Measurements from ENCODE around the gene BCL11B. TPM values are rescaled to one million over a fixed set of nuclear protein-coding genes. Genes with fewer than 3 reads are reported as not detected.

The BCL11B gene
- total RNA-seq, 2 experiments from 2014 or later: 68.6 to 70.6 TPM

DNA sequence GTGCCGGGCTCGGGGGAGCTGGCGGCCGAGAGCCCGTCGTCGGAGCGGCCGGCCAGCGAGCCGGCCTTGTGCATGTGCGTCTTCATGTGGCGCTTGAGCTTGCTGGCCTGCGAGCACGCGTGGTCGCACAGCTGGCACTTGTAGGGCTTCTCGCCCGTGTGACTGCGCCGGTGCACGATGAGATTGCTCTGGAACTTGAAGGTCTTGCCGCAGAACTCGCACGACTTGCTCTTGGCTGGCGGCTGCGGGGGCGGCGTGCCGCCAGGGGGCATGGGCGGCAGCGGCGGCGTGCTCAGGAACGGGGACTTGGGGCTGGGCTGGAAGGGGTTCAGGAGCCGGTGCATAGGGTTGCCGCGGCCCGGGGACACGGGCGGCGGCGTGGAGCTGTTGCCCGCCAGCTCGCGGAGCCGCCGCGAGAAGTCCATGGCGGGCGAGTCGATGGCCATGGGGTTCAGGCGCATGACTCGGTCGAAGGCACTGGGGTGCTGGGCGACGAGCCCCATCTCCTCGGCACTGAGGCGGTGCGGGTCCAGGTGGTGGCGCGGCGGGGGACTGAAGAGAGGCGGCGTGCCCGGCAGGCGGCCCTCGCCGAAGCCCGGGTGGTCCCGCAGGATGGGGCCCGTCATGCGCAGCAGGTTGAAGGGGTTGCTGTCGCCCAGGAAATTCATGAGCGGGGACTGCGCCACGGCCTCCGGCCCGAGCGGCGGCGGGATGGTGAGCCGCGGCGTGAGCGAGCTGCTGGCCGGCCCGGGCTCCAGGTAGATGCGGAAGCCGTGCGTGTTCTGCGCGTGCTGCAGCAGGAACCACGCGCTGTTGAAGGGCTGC is 96.5 kb downstream of the BCL11B start:
- DNase-seq (peak; percentile 13), ATAC-seq (no peak)
- H3K4me3 Mint-ChIP-seq: no peak overlapping the region
- POLR2A ChIA-PET: no interaction called here
- CTCF ChIA-PET: no interaction called here
- no peak overlapping the region for H3K27ac Mint-ChIP-seq
- no peaks in the 10 kb centered on the region for H3K27me3 Mint-ChIP-seq (ENCODE audit: low read depth)
- H3K36me3 Mint-ChIP-seq (ENCODE audit: low read depth): peaks cover 72% of the 10 kb centered on the region
- peaks cover 38% of the 10 kb centered on the region for H3K4me1 Mint-ChIP-seq (ENCODE audit: low read depth)
- H3K9me3 Mint-ChIP-seq (ENCODE audit: insufficient read depth): no peaks in the 10 kb centered on the region

DNA sequence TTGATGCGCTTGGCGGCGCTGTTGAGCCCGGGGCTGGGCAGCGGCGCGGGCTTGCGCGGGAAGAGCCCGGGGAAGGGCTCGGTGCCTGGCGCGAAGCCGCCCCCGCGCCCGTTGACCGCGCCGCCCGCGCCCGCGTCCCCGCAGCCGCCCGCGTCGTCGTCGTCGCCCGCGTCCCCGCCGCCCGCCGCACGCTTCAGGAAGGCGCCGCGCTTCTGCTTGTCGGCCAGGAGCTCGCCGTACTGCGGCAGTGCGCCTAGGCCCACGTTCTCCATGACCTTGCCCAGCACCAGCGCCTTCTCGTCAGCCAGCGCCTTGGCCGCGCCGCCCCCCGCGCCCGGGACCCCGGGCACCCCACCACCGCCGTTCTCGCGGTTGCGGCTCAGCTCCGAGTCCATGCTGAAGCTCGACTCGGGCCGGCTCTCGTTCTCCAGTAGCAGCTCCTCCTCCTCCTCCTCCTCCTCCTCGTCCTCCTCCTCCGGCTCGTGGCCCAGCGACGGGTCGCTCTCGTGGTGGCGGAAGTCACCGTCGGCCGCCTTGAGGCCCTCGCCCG is 97.2 kb downstream of the BCL11B start:
- H3K36me3 Mint-ChIP-seq (ENCODE audit: low read depth): peaks cover 67% of the 10 kb centered on the region
- no peak for ATAC-seq
- CTCF ChIA-PET: no interaction called here

GRCh38 chr14:99174081-99174769 is 97.8 kb downstream of the BCL11B start:
- ATAC-seq: no peak
- peak overlapping the region; percentile 4 for H3K4me3 Mint-ChIP-seq
- H3K27me3 Mint-ChIP-seq (ENCODE audit: low read depth): no peaks in the 10 kb centered on the region
- H3K4me1 Mint-ChIP-seq (ENCODE audit: low read depth): peaks cover 26% of the 10 kb centered on the region
- H3K9me3 Mint-ChIP-seq (ENCODE audit: insufficient read depth): no peaks in the 10 kb centered on the region
- no peak for DNase-seq
- ChIA-PET POLR2A (interaction anchor here (0.7 kb wide), 1 partner anchor 179 kb away, joined by 10 read pairs; no protein-coding TSS in a partner anchor), CTCF (no interaction called here)
- H3K36me3 Mint-ChIP-seq (ENCODE audit: low read depth): peaks cover 62% of the 10 kb centered on the region
- H3K27ac Mint-ChIP-seq: no peak overlapping the region

More for the DNA sequence above, 97.2 kb downstream of the BCL11B start:
- no peak overlapping the region for H3K27ac Mint-ChIP-seq
- POLR2A ChIA-PET: no interaction called here
- peak; percentile 18 for DNase-seq
- no peaks in the 10 kb centered on the region for H3K27me3 Mint-ChIP-seq (ENCODE audit: low read depth)
- peaks cover 31% of the 10 kb centered on the region for H3K4me1 Mint-ChIP-seq (ENCODE audit: low read depth)
- no peaks in the 10 kb centered on the region for H3K9me3 Mint-ChIP-seq (ENCODE audit: insufficient read depth)
- H3K4me3 Mint-ChIP-seq: no peak overlapping the region

- no peak for ATAC-seq
- peak overlapping the region; percentile 4 for H3K4me3 Mint-ChIP-seq
- no peaks in the 10 kb centered on the region for H3K27me3 Mint-ChIP-seq (ENCODE audit: low read depth)
- CTCF ChIA-PET: no interaction called here
- DNase-seq: no peak
- H3K36me3 Mint-ChIP-seq (ENCODE audit: low read depth): peaks cover 59% of the 10 kb centered on the region
- no peaks in the 10 kb centered on the region for H3K9me3 Mint-ChIP-seq (ENCODE audit: insufficient read depth)
- POLR2A ChIA-PET: interaction anchor here (0.7 kb wide), 1 partner anchor 179 kb away, joined by 10 read pairs; no protein-coding TSS in a partner anchor
- H3K27ac Mint-ChIP-seq: no peak overlapping the region
- H3K4me1 Mint-ChIP-seq (ENCODE audit: low read depth): peaks cover 19% of the 10 kb centered on the region
Observed at GRCh38 chr14:99173506-99173905, 98.5 kb downstream of the BCL11B start.

- Mint-ChIP-seq H3K4me1 (ENCODE audit: low read depth) (peaks cover 15% of the 10 kb centered on the region), H3K9me3 (ENCODE audit: insufficient read depth) (no peaks in the 10 kb centered on the region), H3K27ac (no peak overlapping the region), H3K36me3 (ENCODE audit: low read depth) (peaks cover 63% of the 10 kb centered on the region), H3K4me3 (no peak overlapping the region), H3K27me3 (ENCODE audit: low read depth) (no peaks in the 10 kb centered on the region)
- POLR2A ChIA-PET: no interaction called here
- CTCF ChIA-PET: no interaction called here
- DNase-seq: no peak
- no peak for ATAC-seq
Observed at GRCh38 chr14:99173086-99173485, 98.9 kb downstream of the BCL11B start.

DNA sequence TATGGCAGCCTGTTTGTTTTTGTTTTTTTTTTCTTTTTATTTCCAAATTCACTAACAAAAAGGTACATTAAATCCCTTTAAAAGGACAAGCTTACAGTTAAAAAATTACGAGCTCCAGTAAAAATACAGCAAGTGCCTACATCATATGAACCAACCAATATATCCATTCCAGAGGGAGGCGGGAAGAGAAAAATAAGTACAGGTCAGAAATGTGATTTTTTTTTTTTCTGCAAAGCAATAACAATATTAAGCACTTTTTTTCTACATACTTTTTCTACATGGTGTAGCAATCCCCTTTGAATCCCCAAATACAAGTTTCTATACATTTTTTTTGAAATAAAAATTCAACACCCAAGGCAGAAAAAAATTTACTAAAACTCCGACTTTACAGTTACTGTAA is 100.6 kb downstream of the BCL11B start:
- Mint-ChIP-seq H3K4me1 (ENCODE audit: low read depth) (peaks cover 2% of the 10 kb centered on the region), H3K27me3 (ENCODE audit: low read depth) (no peaks in the 10 kb centered on the region), H3K27ac (no peak overlapping the region), H3K36me3 (ENCODE audit: low read depth) (peaks cover 54% of the 10 kb centered on the region), H3K9me3 (ENCODE audit: insufficient read depth) (no peaks in the 10 kb centered on the region), H3K4me3 (no peak overlapping the region)
- ATAC-seq: no peak
- ChIA-PET CTCF (no interaction called here), POLR2A (no interaction called here)
- no peak for DNase-seq

- CTCF ChIA-PET: interaction anchor here (1.0 kb wide), 1 partner anchor 97 kb away, joined by 3 read pairs; no protein-coding TSS in a partner anchor
- Mint-ChIP-seq H3K9me3 (ENCODE audit: insufficient read depth) (no peaks in the 10 kb centered on the region), H3K27ac (no peak overlapping the region), H3K27me3 (ENCODE audit: low read depth) (no peaks in the 10 kb centered on the region), H3K4me3 (no peak overlapping the region), H3K36me3 (ENCODE audit: low read depth) (peaks cover 46% of the 10 kb centered on the region), H3K4me1 (ENCODE audit: low read depth) (peaks cover 2% of the 10 kb centered on the region)
- DNase-seq (no peak), ATAC-seq (no peak)
- POLR2A ChIA-PET: no interaction called here
Observed at GRCh38 chr14:99169776-99170356, 102.1 kb downstream of the BCL11B start.

GRCh38 chr14:99168330-99168729 is 103.7 kb downstream of the BCL11B start:
- no peaks in the 10 kb centered on the region for H3K27me3 Mint-ChIP-seq (ENCODE audit: low read depth)
- ChIA-PET CTCF (no interaction called here), POLR2A (no interaction called here)
- H3K4me1 Mint-ChIP-seq (ENCODE audit: low read depth): peaks cover 3% of the 10 kb centered on the region
- peaks cover 41% of the 10 kb centered on the region for H3K36me3 Mint-ChIP-seq (ENCODE audit: low read depth)
- no peak overlapping the region for H3K4me3 Mint-ChIP-seq
- no peak for ATAC-seq
- no peaks in the 10 kb centered on the region for H3K9me3 Mint-ChIP-seq (ENCODE audit: insufficient read depth)
- DNase-seq: no peak
- peak overlapping the region; percentile 60 for H3K27ac Mint-ChIP-seq

DNA sequence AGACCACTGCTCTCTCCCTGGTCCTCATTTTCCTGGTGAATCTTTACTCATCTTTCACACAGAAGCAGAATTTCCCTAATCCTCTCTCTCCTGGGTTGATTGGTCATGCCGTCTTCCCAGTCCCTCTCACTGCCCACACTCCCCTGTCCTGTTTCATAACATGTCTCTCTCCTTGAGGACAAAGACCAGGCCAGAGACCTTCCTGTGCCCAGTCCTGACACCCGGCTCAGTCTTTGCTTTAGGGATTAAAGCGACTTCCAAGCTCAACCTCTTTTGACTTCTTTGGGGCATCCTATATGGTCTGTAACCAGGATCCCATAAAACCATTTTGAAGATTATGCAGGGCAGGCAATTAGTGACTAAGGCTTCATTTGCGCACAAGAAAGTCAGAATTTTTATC is 105.5 kb downstream of the BCL11B start:
- H3K9me3 Mint-ChIP-seq (ENCODE audit: insufficient read depth): no peaks in the 10 kb centered on the region
- ATAC-seq (no peak), DNase-seq (no peak)
- ChIA-PET CTCF (interaction anchor here (1.1 kb wide), 1 partner anchor 94 kb away, joined by 5 read pairs; no protein-coding TSS in a partner anchor), POLR2A (interaction anchor here (0.6 kb wide), 1 partner anchor 382 kb away, joined by 3 read pairs; no protein-coding TSS in a partner anchor)
- no peaks in the 10 kb centered on the region for H3K27me3 Mint-ChIP-seq (ENCODE audit: low read depth)
- no peak overlapping the region for H3K27ac Mint-ChIP-seq
- H3K4me1 Mint-ChIP-seq (ENCODE audit: low read depth): peaks cover 4% of the 10 kb centered on the region
- H3K36me3 Mint-ChIP-seq (ENCODE audit: low read depth): peaks cover 27% of the 10 kb centered on the region
- no peak overlapping the region for H3K4me3 Mint-ChIP-seq

DNA sequence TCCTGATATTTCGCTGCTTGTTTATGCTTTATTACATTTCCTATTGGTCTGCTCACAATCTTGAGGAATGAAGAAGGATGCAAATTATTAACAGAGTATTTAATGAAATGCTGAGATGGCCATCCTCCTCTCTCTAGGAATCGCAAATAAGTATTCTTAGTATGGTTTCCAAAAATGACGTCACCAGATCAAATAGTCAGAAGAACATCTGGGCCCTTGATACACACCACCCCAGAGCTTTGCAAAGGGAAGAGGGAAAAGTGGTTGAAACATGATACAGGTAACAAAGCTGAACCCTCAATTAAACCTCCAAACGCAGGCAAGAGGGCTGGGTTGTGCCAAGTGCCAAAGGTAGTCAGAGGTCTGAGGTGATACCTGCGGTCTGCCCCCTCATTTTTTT is 107.3 kb downstream of the BCL11B start:
- no peak overlapping the region for H3K27ac Mint-ChIP-seq
- H3K36me3 Mint-ChIP-seq (ENCODE audit: low read depth): peaks cover 19% of the 10 kb centered on the region

GRCh38 chr14:99163446-99163845 is 108.6 kb downstream of the BCL11B start:
- Mint-ChIP-seq H3K9me3 (ENCODE audit: insufficient read depth) (no peaks in the 10 kb centered on the region), H3K36me3 (ENCODE audit: low read depth) (peaks cover 16% of the 10 kb centered on the region), H3K27ac (peak overlapping the region; percentile 1), H3K4me3 (no peak overlapping the region), H3K27me3 (ENCODE audit: low read depth) (no peaks in the 10 kb centered on the region), H3K4me1 (ENCODE audit: low read depth) (peaks cover 4% of the 10 kb centered on the region)
- ChIA-PET POLR2A (interaction anchor here (0.7 kb wide), 1 partner anchor 891 kb away, joined by 3 read pairs; no protein-coding TSS in a partner anchor), CTCF (no interaction called here)
- ATAC-seq (no peak), DNase-seq (no peak)

More for the DNA sequence above, 107.3 kb downstream of the BCL11B start:
- H3K27me3 Mint-ChIP-seq (ENCODE audit: low read depth): no peaks in the 10 kb centered on the region
- no peak for DNase-seq
- no peak overlapping the region for H3K4me3 Mint-ChIP-seq
- H3K4me1 Mint-ChIP-seq (ENCODE audit: low read depth): peaks cover 4% of the 10 kb centered on the region
- ATAC-seq: no peak
- CTCF ChIA-PET: no interaction called here
- POLR2A ChIA-PET: interaction anchor here (0.6 kb wide), 1 partner anchor 399 kb away, joined by 5 read pairs; no protein-coding TSS in a partner anchor
- no peaks in the 10 kb centered on the region for H3K9me3 Mint-ChIP-seq (ENCODE audit: insufficient read depth)
